HEK293 (cell line): Measurements from ENCODE around the gene MTURN.

ENCODE experiments used
- CTCF ChIA-PET: fragments of 350-600 bp; formaldehyde crosslinking; extraction: SDS; loops from one replicate; lab custom pipeline; 2021; ENCODE audit warnings: antibody characterized with exemption; lab: Yijun Ruan, JAX
- POLR2A ChIA-PET: fragments of 300-600 bp; formaldehyde crosslinking; extraction: SDS; loops from one replicate; lab custom pipeline; 2020; ENCODE audit warnings: antibody characterized with exemption, inconsistent platforms; lab: Yijun Ruan, JAX
- H3K27ac ChIP-seq: fragments of 200-500 bp; sonication (Bioruptor generic); 2 replicates; pipeline ENCODE4 v1.5.1; 2014; ENCODE audit warnings: low read depth, low read length, control low read depth, inconsistent platforms; ENCODE audit errors: extremely low read depth
- H3K36me3 ChIP-seq, 2 experiments: fragments of 200-500 bp in 1 of 2; sonication (Bioruptor generic) in 1 of 2; 1 replicate in 1 of 2; 2 replicates in 1 of 2; pipeline ENCODE4 v1.5.1; 2014 to 2017; ENCODE audit warnings: inconsistent platforms in 2 of 2, low read length in 2 of 2; ENCODE audit not compliant: control insufficient read depth in 2 of 2, insufficient read depth in 1 of 2
- H3K4me1 ChIP-seq: fragments of 200-500 bp; sonication (Bioruptor generic); 2 replicates; pipeline ENCODE4 v1.5.1; 2014; ENCODE audit warnings: mild to moderate bottlenecking, low read length, inconsistent platforms; ENCODE audit not compliant: control insufficient read depth, insufficient read depth
- H3K4me3 ChIP-seq: 2 replicates; pipeline ENCODE4 v1.5.1; 2011; ENCODE audit warnings: low read depth, mild to moderate bottlenecking, control low read depth, low read length, moderate library complexity
- H3K9me3 ChIP-seq: fragments of 200-500 bp; sonication (Bioruptor generic); 2 replicates; pipeline ENCODE4 v1.5.1; 2014; ENCODE audit warnings: low read depth, low read length, inconsistent platforms; ENCODE audit not compliant: control insufficient read depth, insufficient read depth
- BCL11B ChIP-seq: fragments of 450-650 bp; formaldehyde crosslinking; IDR thresholded peaks from 2 replicates; pipeline ENCODE4 v1.5.1; 2016; ENCODE audit warnings: low read depth, missing biosample characterization, missing genetic modification characterization
- MYNN ChIP-seq: fragments of 450-650 bp; formaldehyde crosslinking; IDR thresholded peaks from 2 replicates; pipeline ENCODE4 v1.5.1; 2016; ENCODE audit warnings: missing biosample characterization, missing genetic modification characterization, borderline replicate concordance
- OSR2 ChIP-seq: fragments of 450-650 bp; formaldehyde crosslinking; IDR thresholded peaks from 2 replicates; pipeline ENCODE4 v1.5.1; 2016; ENCODE audit warnings: missing biosample characterization, missing genetic modification characterization
- OVOL3 ChIP-seq: fragments of 450-650 bp; formaldehyde crosslinking; IDR thresholded peaks from 2 replicates; pipeline ENCODE4 v1.5.1; 2016; ENCODE audit warnings: missing biosample characterization, missing genetic modification characterization
- PRDM1 ChIP-seq: fragments of 450-650 bp; formaldehyde crosslinking; IDR thresholded peaks from 2 replicates; pipeline ENCODE4; 2016; ENCODE audit warnings: missing biosample characterization, missing genetic modification characterization
- SALL2 ChIP-seq: fragments of 450-650 bp; formaldehyde crosslinking; IDR thresholded peaks from 2 replicates; pipeline ENCODE4 v1.5.0; 2017; ENCODE audit warnings: missing biosample characterization, mild to moderate bottlenecking, missing genetic modification characterization, borderline replicate concordance
- SCRT1 ChIP-seq: fragments of 450-650 bp; formaldehyde crosslinking; IDR thresholded peaks from 2 replicates; pipeline ENCODE4 v1.5.1; 2016; ENCODE audit warnings: missing biosample characterization, missing genetic modification characterization, borderline replicate concordance
- SETDB1 ChIP-seq: IDR thresholded peaks from one replicate; pipeline ENCODE4 v1.6.1; 2017; ENCODE audit warnings: mild to moderate bottlenecking, low read length, moderate library complexity, mixed read lengths; ENCODE audit not compliant: insufficient read length
- TRIM28 ChIP-seq: IDR thresholded peaks from 2 replicates; pipeline ENCODE4 v1.6.1; 2011; ENCODE audit warnings: low read length, control low read depth, borderline replicate concordance
- ZBTB17 ChIP-seq: fragments of 450-650 bp; formaldehyde crosslinking; IDR thresholded peaks from 2 replicates; pipeline ENCODE4 v1.5.1; 2016; ENCODE audit warnings: missing biosample characterization, missing genetic modification characterization
- ZBTB21 ChIP-seq: fragments of 450-650 bp; formaldehyde crosslinking; IDR thresholded peaks from 2 replicates; pipeline ENCODE4 v1.5.1; 2017; ENCODE audit warnings: missing biosample characterization, missing genetic modification characterization
- ZBTB26 ChIP-seq: fragments of 450-650 bp; formaldehyde crosslinking; optimal IDR thresholded peaks from 2 replicates; pipeline ENCODE3; 2016; ENCODE audit warnings: missing biosample characterization, mild to moderate bottlenecking, missing genetic modification characterization
- ZBTB8A ChIP-seq: fragments of 450-650 bp; formaldehyde crosslinking; IDR thresholded peaks from 2 replicates; pipeline ENCODE4 v1.5.1; 2016; ENCODE audit warnings: missing biosample characterization, missing genetic modification characterization
- ZFP3 ChIP-seq: fragments of 450-650 bp; formaldehyde crosslinking; IDR thresholded peaks from 2 replicates; pipeline ENCODE4 v1.5.1; 2016; ENCODE audit warnings: low read depth, missing biosample characterization, missing genetic modification characterization
- ZFP69B ChIP-seq: fragments of 450-650 bp; formaldehyde crosslinking; IDR thresholded peaks from 2 replicates; pipeline ENCODE4 v1.5.1; 2016; ENCODE audit warnings: missing biosample characterization, missing genetic modification characterization
- ZNF16 ChIP-seq: fragments of 450-650 bp; formaldehyde crosslinking; IDR thresholded peaks from 2 replicates; pipeline ENCODE4 v1.5.1; 2016; ENCODE audit warnings: low read depth, missing biosample characterization, missing genetic modification characterization
- ZNF239 ChIP-seq: fragments of 450-650 bp; formaldehyde crosslinking; IDR thresholded peaks from 2 replicates; pipeline ENCODE4 v1.5.1; 2016; ENCODE audit warnings: missing biosample characterization, missing genetic modification characterization
- ZNF311 ChIP-seq: fragments of 450-650 bp; formaldehyde crosslinking; IDR thresholded peaks from 2 replicates; pipeline ENCODE4 v1.5.1; 2017; ENCODE audit warnings: missing biosample characterization, missing genetic modification characterization, borderline replicate concordance
- ZNF354C ChIP-seq: fragments of 450-650 bp; formaldehyde crosslinking; IDR thresholded peaks from 2 replicates; pipeline ENCODE4 v1.5.1; 2016; ENCODE audit warnings: missing biosample characterization, missing genetic modification characterization, low read depth, borderline replicate concordance
- ZNF391 ChIP-seq: fragments of 450-650 bp; formaldehyde crosslinking; IDR thresholded peaks from 2 replicates; pipeline ENCODE4 v1.5.1; 2016; ENCODE audit warnings: low read depth, missing biosample characterization, missing genetic modification characterization, borderline replicate concordance
- ZNF404 ChIP-seq: fragments of 450-650 bp; formaldehyde crosslinking; IDR thresholded peaks from 2 replicates; pipeline ENCODE4 v1.5.1; 2017; ENCODE audit warnings: missing biosample characterization, missing genetic modification characterization
- ZNF423 ChIP-seq: fragments of 450-650 bp; formaldehyde crosslinking; IDR thresholded peaks from 2 replicates; pipeline ENCODE4 v1.5.1; 2016; ENCODE audit warnings: missing biosample characterization, missing genetic modification characterization
- ZNF488 ChIP-seq: fragments of 450-650 bp; formaldehyde crosslinking; IDR thresholded peaks from 2 replicates; pipeline ENCODE4 v1.5.1; 2016; ENCODE audit warnings: missing biosample characterization, missing genetic modification characterization
- ZNF549 ChIP-seq: fragments of 450-650 bp; IDR thresholded peaks from 2 replicates; pipeline ENCODE4 v1.5.1; 2018; ENCODE audit warnings: missing biosample characterization, missing genetic modification characterization, mild to moderate bottlenecking, inconsistent platforms, moderate library complexity
- ZNF626 ChIP-seq: fragments of 450-650 bp; sonication (Bioruptor Pico); formaldehyde crosslinking; IDR thresholded peaks from 2 replicates; pipeline ENCODE4 v1.5.1; 2018; ENCODE audit warnings: missing biosample characterization, missing genetic modification characterization, inconsistent platforms
- ZNF670 ChIP-seq: fragments of 450-650 bp; formaldehyde crosslinking; IDR thresholded peaks from 2 replicates; pipeline ENCODE4 v1.5.1; 2016; ENCODE audit warnings: missing biosample characterization, missing genetic modification characterization, low read depth
- ZNF785 ChIP-seq: fragments of 450-650 bp; formaldehyde crosslinking; IDR thresholded peaks from 2 replicates; pipeline ENCODE4 v1.5.1; 2016; ENCODE audit warnings: missing biosample characterization, missing genetic modification characterization
- ZNF830 ChIP-seq: fragments of 450-650 bp; IDR thresholded peaks from 2 replicates; pipeline ENCODE4 v1.5.0; 2018; ENCODE audit warnings: missing biosample characterization, missing genetic modification characterization, low read depth, mild to moderate bottlenecking, moderate library complexity
- ZNF843 ChIP-seq: fragments of 450-650 bp; formaldehyde crosslinking; IDR thresholded peaks from 2 replicates; pipeline ENCODE4 v1.5.1; 2016; ENCODE audit warnings: missing biosample characterization, missing genetic modification characterization
- TF ChIP-seq, protein P1 (sequence below): fragments of 450-650 bp; formaldehyde crosslinking; IDR thresholded peaks from 2 replicates; pipeline ENCODE4 v1.5.1; 2016; ENCODE audit warnings: missing biosample characterization, missing genetic modification characterization
- TF ChIP-seq, protein P2 (sequence below): fragments of 450-650 bp; formaldehyde crosslinking; IDR thresholded peaks from 2 replicates; pipeline ENCODE4; 2016; ENCODE audit warnings: missing biosample characterization, missing genetic modification characterization
- TF ChIP-seq, protein P3 (sequence below): fragments of 450-650 bp; formaldehyde crosslinking; IDR thresholded peaks from 2 replicates; pipeline ENCODE4 v1.5.1; 2017; ENCODE audit warnings: missing biosample characterization, missing genetic modification characterization

MTURN gene

DNA sequence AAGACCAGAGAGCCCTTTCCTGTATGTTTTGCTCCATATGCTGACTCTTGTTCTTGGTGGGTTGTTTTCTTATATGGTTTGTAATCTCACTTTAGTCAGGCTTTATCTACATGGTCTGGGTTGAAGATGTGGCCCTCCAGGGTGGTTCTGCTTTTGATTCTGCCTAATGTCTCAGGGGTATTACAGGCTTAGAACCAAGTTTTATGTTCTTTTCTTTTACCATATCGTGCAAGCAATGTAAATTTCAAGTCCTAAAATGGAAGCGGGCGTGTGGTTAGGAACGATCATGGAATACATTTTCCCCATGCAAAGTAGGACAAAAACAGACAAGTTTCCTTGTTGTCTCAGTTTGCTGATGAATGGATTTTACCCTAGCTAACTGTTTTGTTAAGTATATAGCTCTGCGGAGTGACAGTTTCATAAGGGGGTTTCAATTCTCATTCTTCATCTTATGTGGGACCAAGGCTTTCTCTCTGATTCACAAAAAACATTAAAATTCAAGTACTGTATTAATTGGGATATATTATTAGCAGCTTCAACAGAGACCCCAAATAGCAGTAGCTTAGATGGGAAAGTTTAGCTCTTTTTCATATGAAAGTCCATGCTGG, 58.7 kb downstream of the MTURN start:
- peaks cover 6% of the 10 kb centered on the region for H3K9me3 ChIP-seq

DNA sequence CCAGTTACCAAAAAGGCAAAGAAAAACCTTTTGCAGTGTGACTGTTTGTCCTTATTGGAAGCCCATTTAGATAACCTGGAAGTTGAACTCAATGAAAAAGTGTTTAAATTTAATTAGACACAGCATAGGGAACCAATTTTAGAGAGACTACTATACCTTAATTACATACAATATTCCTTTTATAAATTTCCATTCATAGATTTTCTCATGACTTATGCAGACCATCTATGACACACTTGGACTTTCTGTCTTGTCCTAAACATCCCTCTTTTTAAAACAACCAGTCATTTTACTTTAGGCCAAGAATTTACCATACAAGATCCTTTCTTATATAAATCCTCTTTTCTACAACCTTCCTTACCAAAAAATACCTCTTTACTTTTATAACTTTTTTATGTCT, 61.6 kb downstream of the MTURN start:
- POLR2A ChIA-PET, result no interaction called here
- H3K36me3 ChIP-seq, result no peaks in the 10 kb centered on the region

More for the DNA sequence above, 58.7 kb downstream of the MTURN start:
- CTCF ChIA-PET, result interaction anchor here (0.6 to 1.0 kb wide), 2 partner anchors 84 to 159 kb away, joined by 3 to 5 read pairs; no protein-coding TSS in a partner anchor
- no peak overlapping the region for H3K4me3 ChIP-seq
- no peaks in the 10 kb centered on the region for H3K36me3 ChIP-seq
- no peaks in the 10 kb centered on the region for H3K4me1 ChIP-seq
- TF ChIP-seq ZNF404, result no peak
- no peak for TF ChIP-seq ZNF16
- TF ChIP-seq ZNF311 (tag by site-specific recombination), result no peak
- no peak for TF ChIP-seq ZBTB26 (tag by site-specific recombination)
- TF ChIP-seq ZNF391 (tag by site-specific recombination), result no peak
- TF ChIP-seq SCRT1 (tag by site-specific recombination), result no peak
- no peak for TF ChIP-seq OVOL3
- TF ChIP-seq OSR2 (tag by site-specific recombination), result no peak
- TF ChIP-seq, protein P1, sequence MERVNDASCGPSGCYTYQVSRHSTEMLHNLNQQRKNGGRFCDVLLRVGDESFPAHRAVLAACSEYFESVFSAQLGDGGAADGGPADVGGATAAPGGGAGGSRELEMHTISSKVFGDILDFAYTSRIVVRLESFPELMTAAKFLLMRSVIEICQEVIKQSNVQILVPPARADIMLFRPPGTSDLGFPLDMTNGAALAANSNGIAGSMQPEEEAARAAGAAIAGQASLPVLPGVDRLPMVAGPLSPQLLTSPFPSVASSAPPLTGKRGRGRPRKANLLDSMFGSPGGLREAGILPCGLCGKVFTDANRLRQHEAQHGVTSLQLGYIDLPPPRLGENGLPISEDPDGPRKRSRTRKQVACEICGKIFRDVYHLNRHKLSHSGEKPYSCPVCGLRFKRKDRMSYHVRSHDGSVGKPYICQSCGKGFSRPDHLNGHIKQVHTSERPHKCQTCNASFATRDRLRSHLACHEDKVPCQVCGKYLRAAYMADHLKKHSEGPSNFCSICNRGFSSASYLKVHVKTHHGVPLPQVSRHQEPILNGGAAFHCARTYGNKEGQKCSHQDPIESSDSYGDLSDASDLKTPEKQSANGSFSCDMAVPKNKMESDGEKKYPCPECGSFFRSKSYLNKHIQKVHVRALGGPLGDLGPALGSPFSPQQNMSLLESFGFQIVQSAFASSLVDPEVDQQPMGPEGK (tag by site-specific recombination), result no peak
- no peak for TF ChIP-seq ZBTB8A
- no peak for TF ChIP-seq ZBTB17 (tag by site-specific recombination)
- TF ChIP-seq ZBTB21 (tag by site-specific recombination), result no peak
- TF ChIP-seq, protein P2, sequence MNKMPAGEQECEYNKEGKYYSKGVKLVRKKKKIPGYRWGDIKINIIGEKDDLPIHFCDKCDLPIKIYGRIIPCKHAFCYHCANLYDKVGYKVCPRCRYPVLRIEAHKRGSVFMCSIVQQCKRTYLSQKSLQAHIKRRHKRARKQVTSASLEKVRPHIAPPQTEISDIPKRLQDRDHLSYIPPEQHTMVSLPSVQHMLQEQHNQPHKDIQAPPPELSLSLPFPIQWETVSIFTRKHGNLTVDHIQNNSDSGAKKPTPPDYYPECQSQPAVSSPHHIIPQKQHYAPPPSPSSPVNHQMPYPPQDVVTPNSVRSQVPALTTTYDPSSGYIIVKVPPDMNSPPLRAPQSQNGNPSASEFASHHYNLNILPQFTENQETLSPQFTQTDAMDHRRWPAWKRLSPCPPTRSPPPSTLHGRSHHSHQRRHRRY (tag by site-specific recombination), result no peak
- no peak for TF ChIP-seq BCL11B (tag by site-specific recombination)
- TF ChIP-seq, protein P3, sequence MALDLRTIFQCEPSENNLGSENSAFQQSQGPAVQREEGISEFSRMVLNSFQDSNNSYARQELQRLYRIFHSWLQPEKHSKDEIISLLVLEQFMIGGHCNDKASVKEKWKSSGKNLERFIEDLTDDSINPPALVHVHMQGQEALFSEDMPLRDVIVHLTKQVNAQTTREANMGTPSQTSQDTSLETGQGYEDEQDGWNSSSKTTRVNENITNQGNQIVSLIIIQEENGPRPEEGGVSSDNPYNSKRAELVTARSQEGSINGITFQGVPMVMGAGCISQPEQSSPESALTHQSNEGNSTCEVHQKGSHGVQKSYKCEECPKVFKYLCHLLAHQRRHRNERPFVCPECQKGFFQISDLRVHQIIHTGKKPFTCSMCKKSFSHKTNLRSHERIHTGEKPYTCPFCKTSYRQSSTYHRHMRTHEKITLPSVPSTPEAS (tag by site-specific recombination), result no peak
- no peak for TF ChIP-seq ZNF423 (tag by site-specific recombination)
- TF ChIP-seq PRDM1 (tag by site-specific recombination), result no peak
- no peak for TF ChIP-seq ZNF354C (tag by site-specific recombination)
- H3K27ac ChIP-seq, result no peak overlapping the region
- POLR2A ChIA-PET, result interaction anchor here (0.9 kb wide), 1 partner anchor 9 kb away, joined by 3 read pairs; no protein-coding TSS in a partner anchor

More for the DNA sequence above, 61.6 kb downstream of the MTURN start:
- CTCF ChIA-PET, result no interaction called here
- Histone ChIP-seq H3K9me3 (peaks cover 6% of the 10 kb centered on the region), H3K4me3 (no peak overlapping the region), H3K27ac (no peak overlapping the region), H3K4me1 (no peaks in the 10 kb centered on the region)
- no peak for TF ChIP-seq MYNN (tag by site-specific recombination)
- TF ChIP-seq ZFP69B (tag by site-specific recombination), result no peak
- no peak for TF ChIP-seq SALL2 (tag by site-specific recombination)
- 0 out of 2 replicates have a peak, but pooled peaks have one; percentile 58 for TF ChIP-seq ZNF626 (tag by site-specific recombination)
- TF ChIP-seq ZNF843 (tag by site-specific recombination), result no peak
- no peak for TF ChIP-seq ZNF239
- peak; percentile 98 for TF ChIP-seq SETDB1
- no peak for TF ChIP-seq ZFP3
- TF ChIP-seq ZNF670 (tag by site-specific recombination), result no peak
- TF ChIP-seq TRIM28, result peak; percentile 91; the same call in 1 of the 2 replicates
- no peak for TF ChIP-seq ZNF785 (tag by site-specific recombination)
- no peak for TF ChIP-seq ZNF830 (tag by site-specific recombination)
- TF ChIP-seq ZNF488 (tag by site-specific recombination), result no peak
- 0 out of 2 replicates have a peak, but pooled peaks have one; percentile 8 for TF ChIP-seq ZNF549 (tag by site-specific recombination)
